Smooth muscle cell (in vitro differentiated cells): ENCODE results near the gene TSPEAR. TPM values are rescaled to one million over a fixed set of nuclear protein-coding genes. Genes with fewer than 3 reads are reported as not detected.

Experiments
- DNase-seq: peaks from one replicate; lab custom pipeline; 2025; ENCODE audit not compliant: unreplicated experiment; lab: John Stamatoyannopoulos, UW
- H2AFZ ChIP-seq: fragments of 200-600 bp; sonication (generic); 2 replicates; pipeline ENCODE4 v1.6.0; 2016; ENCODE audit warnings: antibody characterized with exemption, low read depth, mild to moderate bottlenecking
- H3F3A ChIP-seq: fragments of 200-600 bp; sonication (generic); 2 replicates; pipeline ENCODE4 v1.6.0; 2017; ENCODE audit warnings: antibody characterized with exemption, low read depth
- H3K27ac ChIP-seq: fragments of 200-600 bp; sonication (generic); 2 replicates; pipeline ENCODE4 v1.5.1; 2016; ENCODE audit warnings: low read depth, mild to moderate bottlenecking
- H3K27me3 ChIP-seq: fragments of 200-600 bp; sonication (generic); 2 replicates; pipeline ENCODE4 v1.6.1; 2016; ENCODE audit warnings: low read depth, mild to moderate bottlenecking
- H3K36me3 ChIP-seq: fragments of 200-600 bp; sonication (generic); 2 replicates; pipeline ENCODE4 v1.5.1; 2016; ENCODE audit warnings: low read depth
- H3K4me1 ChIP-seq: fragments of 200-600 bp; sonication (generic); 2 replicates; pipeline ENCODE4 v1.5.1; 2016; ENCODE audit warnings: low read depth
- H3K4me2 ChIP-seq: fragments of 200-600 bp; sonication (generic); 2 replicates; pipeline ENCODE4 v1.6.0; 2016; ENCODE audit warnings: mild to moderate bottlenecking
- H3K4me3 ChIP-seq: fragments of 200-600 bp; sonication (generic); 2 replicates; pipeline ENCODE4 v1.5.1; 2016; ENCODE audit warnings: mild to moderate bottlenecking
- H3K79me2 ChIP-seq: fragments of 200-600 bp; sonication (generic); 2 replicates; pipeline ENCODE4 v1.6.0; 2016; ENCODE audit warnings: low read depth, mild to moderate bottlenecking
- H3K9ac ChIP-seq: fragments of 200-600 bp; sonication (generic); 2 replicates; pipeline ENCODE4 v1.6.0; 2016; ENCODE audit warnings: low read depth
- H3K9me3 ChIP-seq: fragments of 200-600 bp; sonication (generic); replicated peaks from 2 replicates; pipeline ENCODE4 v1.5.1; 2016; ENCODE audit warnings: low read depth
- H4K20me1 ChIP-seq: fragments of 200-600 bp; sonication (generic); 2 replicates; pipeline ENCODE4 v1.6.0; 2016; ENCODE audit warnings: low read depth
- CTCF ChIP-seq: fragments of 200-600 bp; sonication (generic); IDR thresholded peaks from 2 replicates; pipeline ENCODE4 v1.5.1; 2017; ENCODE audit warnings: borderline replicate concordance, mild to moderate bottlenecking, antibody characterized with exemption; ENCODE audit not compliant: insufficient read depth, poor library complexity, severe bottlenecking
- WGBS: methylation state at CpG from one replicate; pipeline ENCODE4 v1.1.7; 2016; ENCODE audit warnings: low lambda C conversion rate; 5-methylcytosine and 5-hydroxymethylcytosine counted together
- polyA plus RNA-seq: library from polyadenylated mRNA; unstranded; fragments of >200 nt; fragmentation: Nextera tagmentation; extraction: Ambion mirVana; gene quantifications from 2 replicates; pipeline ENCODE4 v1.2.1, GENCODE V29; 2016
- total RNA-seq: library from RNA; depleted of rRNA; stranded (reverse); fragments of >200 nt; gene quantifications from 2 replicates; pipeline ENCODE4 v1.2.3, GENCODE V29; 2014

TSPEAR gene
- total and polyA plus RNA-seq, 2 experiments from 2014 or later: 0.71 TPM; not detected in 1

- WGBS: 98% methylated on average over 23 of the region's 23 CpGs
- DNase-seq: no peak
- H3K9me3 ChIP-seq: no peaks in the 10 kb centered on the region
- H3K4me1 ChIP-seq: no peaks in the 10 kb centered on the region
- H3K27me3 ChIP-seq: no peaks in the 10 kb centered on the region
- H3K36me3 ChIP-seq: no peaks in the 10 kb centered on the region
- H3K79me2 ChIP-seq: no peaks in the 10 kb centered on the region
- no peak overlapping the region for H2AFZ ChIP-seq
- H3K4me3 ChIP-seq: no peak overlapping the region
- H4K20me1 ChIP-seq: no peaks in the 10 kb centered on the region
- no peaks in the 10 kb centered on the region for H3F3A ChIP-seq
- H3K27ac ChIP-seq: no peak overlapping the region
- TF ChIP-seq CTCF: no peak
- no peak overlapping the region for H3K4me2 ChIP-seq
- H3K9ac ChIP-seq: no peak overlapping the region
These were observed 45.2 kb upstream of the TSPEAR start for GRCh38 chr21:44756423-44757185.

DNA sequence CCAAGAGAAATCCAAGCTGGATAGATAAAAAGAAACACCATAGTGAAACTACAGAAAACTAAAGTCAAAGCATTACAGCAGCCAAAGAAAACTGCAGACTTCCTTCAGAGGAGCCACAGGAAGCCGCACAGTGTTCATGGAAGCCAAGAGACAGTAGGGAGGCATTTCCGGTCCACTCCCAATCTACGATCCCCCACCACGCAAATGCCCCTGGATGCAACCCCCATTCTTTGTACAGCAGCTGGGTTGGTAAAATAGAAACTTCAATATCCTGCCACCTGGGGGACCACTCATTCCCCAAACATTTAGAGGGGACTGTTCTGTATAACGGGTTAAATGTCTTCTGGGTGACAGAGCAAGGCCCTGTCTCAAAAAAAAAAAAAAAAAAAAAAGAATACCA is 43.9 kb upstream of the TSPEAR start:
- no peaks in the 10 kb centered on the region for H3K36me3 ChIP-seq
- H3K4me3 ChIP-seq: no peak overlapping the region
- no peaks in the 10 kb centered on the region for H3K27me3 ChIP-seq
- TF ChIP-seq CTCF: no peak
- H3K9me3 ChIP-seq: no peaks in the 10 kb centered on the region
- no peak for DNase-seq
- H3K4me1 ChIP-seq: no peaks in the 10 kb centered on the region
- H4K20me1 ChIP-seq: no peaks in the 10 kb centered on the region
- WGBS: 94% methylated on average over 5 of the region's 5 CpGs
- no peak overlapping the region for H3K27ac ChIP-seq
- H3K79me2 ChIP-seq: no peaks in the 10 kb centered on the region
- H3K4me2 ChIP-seq: no peak overlapping the region
- H3K9ac ChIP-seq: no peak overlapping the region
- H3F3A ChIP-seq: no peaks in the 10 kb centered on the region
- H2AFZ ChIP-seq: no peak overlapping the region

DNA sequence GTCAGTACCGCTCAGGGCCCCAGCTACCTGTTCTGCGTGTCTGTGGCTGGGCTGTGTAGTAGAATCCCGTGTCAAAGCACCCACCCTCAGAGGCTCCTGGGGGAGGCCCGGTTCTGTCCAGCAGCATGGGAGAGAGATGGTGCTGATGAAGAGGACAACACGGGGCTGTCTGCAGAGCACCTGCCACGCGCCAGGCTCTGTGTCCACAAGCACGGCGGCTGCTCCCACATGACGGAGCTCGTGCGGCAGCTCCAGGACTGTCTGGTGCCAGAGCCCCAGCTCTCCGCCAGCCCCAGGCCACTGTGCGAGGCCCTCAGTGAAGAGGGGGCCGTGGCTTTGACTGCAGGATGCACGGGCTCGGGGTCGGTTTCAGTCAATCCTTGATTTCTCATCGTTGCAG is 42.0 kb upstream of the TSPEAR start:
- peaks cover 7% of the 10 kb centered on the region for H3K4me1 ChIP-seq
- no peak for TF ChIP-seq CTCF
- no peaks in the 10 kb centered on the region for H3F3A ChIP-seq
- H3K4me3 ChIP-seq: no peak overlapping the region
- H3K79me2 ChIP-seq: no peaks in the 10 kb centered on the region
- H3K27me3 ChIP-seq: peaks cover 10% of the 10 kb centered on the region
- H3K9me3 ChIP-seq: no peaks in the 10 kb centered on the region
- H3K36me3 ChIP-seq: no peaks in the 10 kb centered on the region
- no peak for DNase-seq
- WGBS: 92% methylated on average over 19 of the region's 19 CpGs
- no peak overlapping the region for H3K27ac ChIP-seq
- H4K20me1 ChIP-seq: no peaks in the 10 kb centered on the region
- H3K4me2 ChIP-seq: no peak overlapping the region
- no peak overlapping the region for H2AFZ ChIP-seq
- H3K9ac ChIP-seq: no peak overlapping the region
